Stimulated activated naive CD4-positive, alpha-beta T cell (primary cell): ENCODE results near the gene C1QTNF5.

ENCODE experiments used
- DNase-seq, 6 experiments: peaks; one replicate each; lab custom pipeline; 2025; lab: John Stamatoyannopoulos, UW

Gene C1QTNF5

GRCh38 chr11:119373059-119373920 is 32.6 kb upstream of the C1QTNF5 start:
- DNase-seq = no peak

- DNase-seq = no peak
Measured at GRCh38 chr11:119372260-119373058, 31.8 kb upstream of the C1QTNF5 start.

- no peak for DNase-seq
Measured at GRCh38 chr11:119371778-119372182, 31.1 kb upstream of the C1QTNF5 start.

- no peak for DNase-seq
Measured at GRCh38 chr11:119371067-119371601, 30.5 kb upstream of the C1QTNF5 start.

GRCh38 chr11:119370486-119371046 is 29.9 kb upstream of the C1QTNF5 start:
- DNase-seq = no peak

GRCh38 chr11:119369132-119369925 is 28.6 kb upstream of the C1QTNF5 start:
- no peak for DNase-seq

- DNase-seq = no peak
Measured at GRCh38 chr11:119368121-119369034, 27.7 kb upstream of the C1QTNF5 start.

- no peak for DNase-seq
Measured at GRCh38 chr11:119367661-119368120, 27.0 kb upstream of the C1QTNF5 start.

GRCh38 chr11:119366690-119367620 is 26.3 kb upstream of the C1QTNF5 start:
- no peak for DNase-seq

GRCh38 chr11:119365071-119365591 is 24.4 kb upstream of the C1QTNF5 start:
- DNase-seq = no peak

GRCh38 chr11:119363851-119364590 is 23.3 kb upstream of the C1QTNF5 start:
- DNase-seq = peak in 5 of 6 experiments; percentile 31 to 53 (median 44)

- no peak for DNase-seq
Measured at GRCh38 chr11:119363081-119363850, 22.6 kb upstream of the C1QTNF5 start.

- DNase-seq = no peak
Measured at GRCh38 chr11:119362741-119363080, 22.0 kb upstream of the C1QTNF5 start.

GRCh38 chr11:119361941-119362725 is 21.4 kb upstream of the C1QTNF5 start:
- DNase-seq = no peak

- DNase-seq = no peak
Measured at GRCh38 chr11:119361056-119361787, 20.5 kb upstream of the C1QTNF5 start.
